Measurements from ENCODE around the gene SEMA4F.

GRCh38 chr2:74679615-74680014 lies 25.6 kb downstream of the SEMA4F start:
- TF ChIP-seq POLR2A (IDR thresholded peaks at IDR 0.05; ENCODE audit: extremely low read depth, insufficient read length) (no peak), CTCF (IDR thresholded peaks at IDR 0.05; ENCODE audit: low read depth, low read length) (no peak), MYC (IDR thresholded peaks at IDR 0.05; ENCODE audit: low read depth, low read length) (no peak)
